Stimulated activated CD8-positive, alpha-beta memory T cell treated with anti-CD3 and anti-CD28 coated beads, Interleukin-2, amount 100 ng/mL, for 1 hour (primary cell): ENCODE results near the gene HNRNPR.
"Not testable (repeated sequence)": the region's sequence is repeated elsewhere in the genome, so short reads cannot be mapped to it uniquely, and the experiment has no call there.

Source experiments
- DNase-seq, 2 donors: peaks; one replicate each; pipeline ENCODE4 v3.0.0-alpha.2; 2020; ENCODE audit warnings: low read depth in 2 of 2

Gene HNRNPR

GRCh38 chr1:23331713-23332112, 12.4 kb downstream of the HNRNPR start:
- no peak for DNase-seq

- DNase-seq = no peak
Observed at GRCh38 chr1:23330846-23331245, 13.2 kb downstream of the HNRNPR start.

GRCh38 chr1:23325393-23325792, 18.7 kb downstream of the HNRNPR start:
- DNase-seq = no peak

- DNase-seq = no peak
Observed at GRCh38 chr1:23322770-23323169, 21.3 kb downstream of the HNRNPR start.

GRCh38 chr1:23310280-23310679, 33.8 kb downstream of the HNRNPR start:
- not testable (repeated sequence) for DNase-seq

- no peak for DNase-seq
Observed at GRCh38 chr1:23304140-23304620, 39.9 kb downstream of the HNRNPR start.

GRCh38 chr1:23303524-23303923, 40.6 kb downstream of the HNRNPR start:
- no peak for DNase-seq

GRCh38 chr1:23296931-23297330, 47.2 kb downstream of the HNRNPR start:
- DNase-seq = no peak

- DNase-seq = no peak
Observed at GRCh38 chr1:23291706-23292105, 52.4 kb downstream of the HNRNPR start.

- no peak for DNase-seq
Observed at GRCh38 chr1:23290836-23291565, 53.1 kb downstream of the HNRNPR start.

GRCh38 chr1:23288671-23289070, 55.4 kb downstream of the HNRNPR start:
- DNase-seq = no peak

- no peak for DNase-seq
Observed at GRCh38 chr1:23288201-23288600, 55.9 kb downstream of the HNRNPR start.

GRCh38 chr1:23286401-23286800, 57.7 kb downstream of the HNRNPR start:
- no peak for DNase-seq

GRCh38 chr1:23283667-23284602, 60.1 kb downstream of the HNRNPR start:
- DNase-seq = no peak

- DNase-seq = no peak
Observed at GRCh38 chr1:23282957-23283356, 61.1 kb downstream of the HNRNPR start.

GRCh38 chr1:23278717-23279116, 65.4 kb downstream of the HNRNPR start:
- DNase-seq = no peak

GRCh38 chr1:23276531-23276930, 67.6 kb downstream of the HNRNPR start:
- no peak for DNase-seq

GRCh38 chr1:23274134-23274505, 70.0 kb downstream of the HNRNPR start:
- DNase-seq = no peak

- no peak for DNase-seq
Observed at GRCh38 chr1:23273450-23274133, 70.5 kb downstream of the HNRNPR start.

GRCh38 chr1:23263380-23263887, 80.7 kb downstream of the HNRNPR start:
- no peak for DNase-seq

GRCh38 chr1:23258082-23258481, 86.0 kb downstream of the HNRNPR start:
- DNase-seq = not testable (repeated sequence)

- not testable (repeated sequence) for DNase-seq
Observed at GRCh38 chr1:23257371-23257770, 86.7 kb downstream of the HNRNPR start.
